Endothelial cell of umbilical vein (primary cell): Measurements from ENCODE around the gene GOLGA3. TPM values are rescaled to one million over a fixed set of nuclear protein-coding genes. Genes with fewer than 3 reads are reported as not detected.

Experiments
- BruUV-seq: library from RNA; stranded (reverse); fragments of 400-500 nt; replicated peaks from 2 replicates; lab custom pipeline; 2021; lab: Mats Ljungman, UMichigan
- CTCF ChIA-PET: fragments of 300-600, 350-600 bp; sonication (Branson Sonifier 250); formaldehyde crosslinking; loops from one replicate; lab custom pipeline; 2021; ENCODE audit warnings: antibody characterized with exemption, inconsistent platforms; lab: Charles Lee
- POLR2A ChIA-PET: fragments of 300-600, 350-600 bp; sonication (Branson Sonifier 250); formaldehyde crosslinking; loops from one replicate; lab custom pipeline; 2021; ENCODE audit warnings: antibody characterized with exemption, inconsistent platforms; lab: Charles Lee
- DNase-seq: peaks from one replicate; pipeline ENCODE4 v3.0.0-alpha.2; 2011; ENCODE audit warnings: low read depth, low spot score
- FAIRE-seq: peaks from 2 replicates; lab custom pipeline; 2011; peaks lifted over from hg19 to GRCh38; lab: Jason Lieb, UNC
- H2AFZ ChIP-seq: 2 replicates; pipeline ENCODE4 v1.6.0; 2012; ENCODE audit warnings: low read depth, low read length, control low read depth, inconsistent platforms
- H3K27ac ChIP-seq: 2 replicates; pipeline ENCODE4 v1.5.1; 2011; ENCODE audit warnings: low read depth, mild to moderate bottlenecking, control low read depth, low read length, moderate library complexity; ENCODE audit not compliant: insufficient read depth
- H3K27me3 ChIP-seq, 2 experiments: 2 replicates each; pipeline versions ENCODE4 v1.6.0 to v1.6.1; 2011; ENCODE audit warnings: low read length in 2 of 2, mixed read lengths in 1 of 2; ENCODE audit not compliant: control insufficient read depth in 2 of 2, insufficient read depth in 2 of 2
- H3K36me3 ChIP-seq, 2 experiments: 2 replicates in 1 of 2; 3 replicates in 1 of 2; pipeline ENCODE4 v1.5.1; 2011; ENCODE audit warnings: low read length in 2 of 2, mild to moderate bottlenecking in 1 of 2, moderate library complexity in 1 of 2; ENCODE audit not compliant: control insufficient read depth in 2 of 2, insufficient read depth in 2 of 2; ENCODE audit errors: extremely low read depth in 1 of 2
- H3K4me1 ChIP-seq: 3 replicates; pipeline ENCODE4 v1.5.1; 2011; ENCODE audit warnings: mild to moderate bottlenecking, low read length; ENCODE audit not compliant: control insufficient read depth, insufficient read depth; ENCODE audit errors: extremely low read depth
- H3K4me2 ChIP-seq: 2 replicates; pipeline ENCODE4 v1.6.1; 2011; ENCODE audit warnings: low read length, control low read depth, mixed read lengths; ENCODE audit not compliant: insufficient read depth
- H3K4me3 ChIP-seq, 3 experiments: fragments of 200-600 bp in 1 of 3; sonication (generic), shearing (Covaris generic) in 1 of 3; replicated peaks in 1 of 3; 2 replicates each; pipeline ENCODE4 v1.5.1; 2011 to 2016; ENCODE audit warnings: control low read depth in 3 of 3, low read length in 3 of 3, mild to moderate bottlenecking in 2 of 3, inconsistent platforms in 1 of 3, low read depth in 1 of 3, moderate library complexity in 1 of 3; ENCODE audit not compliant: insufficient read depth in 1 of 3
- H3K79me2 ChIP-seq: 2 replicates; pipeline ENCODE4 v1.6.0; 2012; ENCODE audit warnings: low read length, inconsistent platforms; ENCODE audit not compliant: control insufficient read depth, insufficient read depth
- H3K9ac ChIP-seq: replicated peaks from 2 replicates; pipeline ENCODE3; 2011; ENCODE audit warnings: low read length, control low read depth; ENCODE audit not compliant: insufficient read depth; ENCODE audit errors: extremely low read depth
- H3K9me1 ChIP-seq: replicated peaks from 3 replicates; pipeline ENCODE4 v1.6.0; 2011; ENCODE audit warnings: mild to moderate bottlenecking, low read length; ENCODE audit not compliant: control insufficient read depth, insufficient read depth; ENCODE audit errors: extremely low read depth
- H3K9me3 ChIP-seq: replicated peaks from 2 replicates; pipeline ENCODE4 v1.5.1; 2012; ENCODE audit warnings: low read length, inconsistent platforms; ENCODE audit not compliant: control insufficient read depth, insufficient read depth
- H4K20me1 ChIP-seq: replicated peaks from 2 replicates; pipeline ENCODE3; 2011; ENCODE audit warnings: mild to moderate bottlenecking, low read length; ENCODE audit not compliant: control insufficient read depth, insufficient read depth; ENCODE audit errors: extremely low read depth
- EZH2 ChIP-seq: IDR thresholded peaks from 2 replicates; pipeline ENCODE4 v1.6.1; 2012; ENCODE audit warnings: borderline replicate concordance, low read depth, mild to moderate bottlenecking, moderate library complexity, low read length, inconsistent platforms; ENCODE audit not compliant: severe bottlenecking
- FOS ChIP-seq: IDR thresholded peaks from 2 replicates; pipeline ENCODE4 v1.6.1; 2011; ENCODE audit warnings: mild to moderate bottlenecking, low read length, moderate library complexity, borderline replicate concordance; ENCODE audit not compliant: insufficient read depth
- GATA2 ChIP-seq: IDR thresholded peaks from 2 replicates; pipeline ENCODE4 v1.7.0; 2011; ENCODE audit warnings: low read depth, mild to moderate bottlenecking, moderate library complexity, mixed read lengths, low read length; ENCODE audit not compliant: insufficient read length, insufficient read depth
- JUN ChIP-seq: IDR thresholded peaks from 2 replicates; pipeline ENCODE4 v1.6.1; 2011; ENCODE audit warnings: borderline replicate concordance, low read depth; ENCODE audit not compliant: insufficient read length, insufficient read depth
- MYC ChIP-seq: IDR thresholded peaks from one replicate; pipeline ENCODE4 v1.6.1; 2011; ENCODE audit warnings: mild to moderate bottlenecking, low read depth, low read length
- POLR2A ChIP-seq: IDR thresholded peaks from 2 replicates; pipeline ENCODE4 v1.6.1; 2012; ENCODE audit warnings: low read depth, mild to moderate bottlenecking, control low read depth, low read length
- POLR2AphosphoS5 ChIP-seq: IDR thresholded peaks from 2 replicates; pipeline ENCODE4 v1.6.1; 2012; ENCODE audit warnings: low read depth, mild to moderate bottlenecking, control low read depth, low read length, moderate library complexity; ENCODE audit not compliant: insufficient read depth
- dilution Hi-C: fragments of 300-500 bp; cut with MboI; formaldehyde crosslinking; loops from one replicate; pipeline ENCODE4 v1.15.0; 2019; ENCODE audit warnings: low sequenced_read_pairs; ENCODE audit not compliant: extremely low pct_ligation_motif_present
- intact Hi-C: fragments of 100-400 bp; cut with micrococcal nuclease; formaldehyde crosslinking; loops from one replicate; pipeline ENCODE4 v1.10.0; 2022
- polyA plus RNA-seq, 4 experiments: library from polyadenylated mRNA; depleted of rRNA in 3 of 4; stranded (reverse) in 3 of 4; unstranded in 1 of 4; fragments of >200 nt; gene quantifications; 2 replicates each; pipeline versions ENCODE4 v1.2.1 to v1.2.3, GENCODE V29; 2011 to 2012; ENCODE audit warnings: missing spikeins in 1 of 4
- total RNA-seq: library from RNA; stranded (reverse); gene quantifications from 2 replicates; pipeline ENCODE4 v1.2.3, GENCODE V29; 2021
- TF ChIP-seq, protein P1 (sequence below): IDR thresholded peaks from 2 replicates; pipeline ENCODE4 v1.6.1; 2011; ENCODE audit not compliant: insufficient read depth, insufficient read length
- TF ChIP-seq, protein P2 (sequence below), 2 donors: IDR thresholded peaks; 1 replicate in 1 of 2; 2 replicates in 1 of 2; pipeline ENCODE4 v1.5.1; 2011; ENCODE audit warnings: low read length in 2 of 2, mild to moderate bottlenecking in 2 of 2, moderate library complexity in 2 of 2, control low read depth in 1 of 2, inconsistent platforms in 1 of 2, low read depth in 1 of 2; ENCODE audit not compliant: insufficient read depth in 1 of 2; ENCODE audit errors: extremely low read depth in 1 of 2

The GOLGA3 gene
- total and polyA plus RNA-seq, 2 donors (not counting 3 experiments of a cell fraction or from before 2014, with no cell fraction given), result 18.4 to 86.0 TPM

DNA sequence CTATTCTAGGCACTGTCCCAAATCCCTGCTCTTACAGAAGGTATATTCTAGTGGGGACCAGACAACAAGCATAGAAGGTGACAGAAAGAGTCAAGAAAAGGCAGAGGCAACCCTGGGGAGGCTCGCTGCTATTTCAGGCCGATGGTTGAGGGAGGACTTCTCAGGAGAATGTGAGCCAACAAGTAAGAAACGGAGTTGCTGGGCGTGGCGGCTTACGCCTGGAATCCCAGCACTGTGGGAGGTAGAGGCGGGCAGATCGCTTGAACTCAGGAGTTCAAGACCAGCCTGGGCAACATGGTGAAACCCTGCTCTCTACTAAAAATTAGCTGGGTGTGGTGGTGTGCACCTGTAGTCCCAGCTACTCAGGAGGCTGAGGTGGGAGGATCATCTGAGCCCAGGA is 4.7 kb upstream of the GOLGA3 start:
- no peak for DNase-seq
- H3K9ac ChIP-seq, result no peak overlapping the region
- dilution Hi-C loops (no loop called here), intact Hi-C loops (no loop called here)
- TF ChIP-seq JUN (no peak), POLR2A (no peak), POLR2AphosphoS5 (no peak), GATA2 (no peak), MYC (no peak), EZH2 (no peak), FOS (no peak)
- TF ChIP-seq, protein P1, sequence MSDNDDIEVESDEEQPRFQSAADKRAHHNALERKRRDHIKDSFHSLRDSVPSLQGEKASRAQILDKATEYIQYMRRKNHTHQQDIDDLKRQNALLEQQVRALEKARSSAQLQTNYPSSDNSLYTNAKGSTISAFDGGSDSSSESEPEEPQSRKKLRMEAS, result no peak
- TF ChIP-seq, protein P2, sequence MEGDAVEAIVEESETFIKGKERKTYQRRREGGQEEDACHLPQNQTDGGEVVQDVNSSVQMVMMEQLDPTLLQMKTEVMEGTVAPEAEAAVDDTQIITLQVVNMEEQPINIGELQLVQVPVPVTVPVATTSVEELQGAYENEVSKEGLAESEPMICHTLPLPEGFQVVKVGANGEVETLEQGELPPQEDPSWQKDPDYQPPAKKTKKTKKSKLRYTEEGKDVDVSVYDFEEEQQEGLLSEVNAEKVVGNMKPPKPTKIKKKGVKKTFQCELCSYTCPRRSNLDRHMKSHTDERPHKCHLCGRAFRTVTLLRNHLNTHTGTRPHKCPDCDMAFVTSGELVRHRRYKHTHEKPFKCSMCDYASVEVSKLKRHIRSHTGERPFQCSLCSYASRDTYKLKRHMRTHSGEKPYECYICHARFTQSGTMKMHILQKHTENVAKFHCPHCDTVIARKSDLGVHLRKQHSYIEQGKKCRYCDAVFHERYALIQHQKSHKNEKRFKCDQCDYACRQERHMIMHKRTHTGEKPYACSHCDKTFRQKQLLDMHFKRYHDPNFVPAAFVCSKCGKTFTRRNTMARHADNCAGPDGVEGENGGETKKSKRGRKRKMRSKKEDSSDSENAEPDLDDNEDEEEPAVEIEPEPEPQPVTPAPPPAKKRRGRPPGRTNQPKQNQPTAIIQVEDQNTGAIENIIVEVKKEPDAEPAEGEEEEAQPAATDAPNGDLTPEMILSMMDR (IDR thresholded peaks at IDR 0.05; ENCODE audit: extremely low read depth in 1 of 2, insufficient read depth in 1 of 2, low read depth in 1 of 2, low read length in 2 of 2), result no peak
- no peaks in the 10 kb centered on the region for H4K20me1 ChIP-seq
- H3K4me2 ChIP-seq, result no peak overlapping the region
- H3K27ac ChIP-seq, result no peak overlapping the region
- FAIRE-seq, result no peak
- H3K9me3 ChIP-seq, result no peaks in the 10 kb centered on the region
- ChIA-PET CTCF (no interaction called here), POLR2A (no interaction called here)
- H3K79me2 ChIP-seq, result peaks cover under 1% of the 10 kb centered on the region
- no TSS peak for BruUV-seq
- H3K4me3 ChIP-seq, result no peak overlapping the region
- no peaks in the 10 kb centered on the region for H3K9me1 ChIP-seq
- no peaks in the 10 kb centered on the region for H3K27me3 ChIP-seq
- H3K36me3 ChIP-seq, result peaks cover 0 to 2% of the 10 kb centered on the region in 2 experiments
- H3K4me1 ChIP-seq, result no peaks in the 10 kb centered on the region
- no peak overlapping the region for H2AFZ ChIP-seq
